IMR-90 (cell line): ENCODE measurements around the gene SSR1. TPM values are rescaled to one million over a fixed set of nuclear protein-coding genes. Genes with fewer than 3 reads are reported as not detected.

Source experiments
- ATAC-seq: fragments of 200-7000 bp; cut with Tn5 transposase; 2 replicates; pipeline ENCODE4 v1.9.1; 2020; ENCODE audit warnings: low read depth, mild to moderate bottlenecking, moderate library complexity
- BruUV-seq: library from RNA; stranded (reverse); fragments of 400-500 nt; replicated peaks from 2 replicates; lab custom pipeline; 2021; lab: Mats Ljungman, UMichigan
- CTCF ChIA-PET: fragments of 300-600 bp; formaldehyde crosslinking; extraction: SDS; loops from one replicate; lab custom pipeline; 2021; ENCODE audit warnings: antibody characterized with exemption; lab: Yijun Ruan, JAX
- POLR2A ChIA-PET: fragments of 300-600 bp; sonication (Branson Sonifier 250); formaldehyde crosslinking; loops from one replicate; lab custom pipeline; 2022; ENCODE audit warnings: antibody characterized with exemption; ENCODE audit not compliant: unreplicated experiment; lab: Charles Lee
- DNase-seq: peaks from one replicate; pipeline ENCODE4 v3.0.0; 2013
- H2AFZ ChIP-seq: replicated peaks from 2 replicates; pipeline ENCODE3; 2013; ENCODE audit warnings: low read length, mild to moderate bottlenecking; ENCODE audit not compliant: poor library complexity
- H2AK5ac ChIP-seq: 2 replicates; pipeline ENCODE4 v1.6.1; 2013; ENCODE audit warnings: low read depth, low read length, inconsistent platforms
- H2AK9ac ChIP-seq: replicated peaks from 2 replicates; pipeline ENCODE3; 2013; ENCODE audit warnings: mild to moderate bottlenecking, low read depth, low read length, moderate library complexity; ENCODE audit not compliant: poor library complexity
- H2BK120ac ChIP-seq: 2 replicates; pipeline ENCODE4 v1.6.1; 2013; ENCODE audit warnings: low read depth, low read length, inconsistent platforms
- H2BK15ac ChIP-seq: 3 replicates; pipeline ENCODE4 v1.6.1; 2013; ENCODE audit warnings: low read depth, low read length, inconsistent platforms
- H2BK20ac ChIP-seq: 2 replicates; pipeline ENCODE4 v1.6.1; 2013; ENCODE audit warnings: low read depth, mild to moderate bottlenecking, inconsistent platforms, low read length, moderate library complexity
- H2BK5ac ChIP-seq: 2 replicates; pipeline ENCODE4 v1.6.1; 2013; ENCODE audit warnings: mild to moderate bottlenecking, low read depth, low read length, inconsistent platforms; ENCODE audit not compliant: poor library complexity, severe bottlenecking
- H3K14ac ChIP-seq: replicated peaks from 2 replicates; pipeline ENCODE4 v1.6.1; 2013; ENCODE audit warnings: low read depth, low read length, inconsistent platforms
- H3K18ac ChIP-seq: 2 replicates; pipeline ENCODE4 v1.6.1; 2013; ENCODE audit warnings: low read depth, low read length, control low read depth
- H3K23ac ChIP-seq: 2 replicates; pipeline ENCODE4 v1.6.1; 2013; ENCODE audit warnings: low read depth, low read length, inconsistent platforms
- H3K27ac ChIP-seq: 2 replicates; pipeline ENCODE4 v1.5.1; 2013; ENCODE audit warnings: mild to moderate bottlenecking, control low read depth, low read length; ENCODE audit not compliant: insufficient read depth
- H3K27me3 ChIP-seq: 2 replicates; pipeline ENCODE4 v1.6.1; 2013; ENCODE audit warnings: low read length; ENCODE audit not compliant: control insufficient read depth, insufficient read depth
- H3K36me3 ChIP-seq: 2 replicates; pipeline ENCODE4 v1.6.1; 2013; ENCODE audit warnings: low read length, mixed read lengths; ENCODE audit not compliant: control insufficient read depth, insufficient read depth
- H3K4ac ChIP-seq: 2 replicates; pipeline ENCODE4 v1.6.1; 2013; ENCODE audit warnings: low read depth, low read length, inconsistent platforms
- H3K4me1 ChIP-seq: 2 replicates; pipeline ENCODE4 v1.6.1; 2013; ENCODE audit warnings: low read length, mixed read lengths; ENCODE audit not compliant: control insufficient read depth, insufficient read depth
- H3K4me2 ChIP-seq: 2 replicates; pipeline ENCODE4 v1.6.1; 2013; ENCODE audit warnings: low read depth, mild to moderate bottlenecking, control low read depth, low read length, moderate library complexity
- H3K4me3 ChIP-seq: 2 replicates; pipeline ENCODE4 v1.5.1; 2013; ENCODE audit warnings: low read depth, mild to moderate bottlenecking, control low read depth, low read length, moderate library complexity; ENCODE audit not compliant: insufficient read depth
- H3K56ac ChIP-seq: 2 replicates; pipeline ENCODE4 v1.6.1; 2013; ENCODE audit warnings: low read length, inconsistent platforms; ENCODE audit not compliant: insufficient read depth; ENCODE audit errors: extremely low read depth
- H3K79me1 ChIP-seq, 2 experiments: 2 replicates each; pipeline ENCODE4 v1.6.1; 2013; ENCODE audit warnings: low read length in 2 of 2, inconsistent platforms in 1 of 2, low read depth in 1 of 2
- H3K9ac ChIP-seq: 2 replicates; pipeline ENCODE4 v1.6.1; 2013; ENCODE audit warnings: low read depth, low read length, control low read depth
- H3K9me1 ChIP-seq: 2 replicates; pipeline ENCODE4 v1.6.1; 2013; ENCODE audit warnings: low read length, inconsistent platforms; ENCODE audit not compliant: insufficient read depth
- H3K9me3 ChIP-seq: 2 replicates; pipeline ENCODE4 v1.6.1; 2013; ENCODE audit warnings: low read length; ENCODE audit not compliant: control insufficient read depth, insufficient read depth
- H4K20me1 ChIP-seq: 2 replicates; pipeline ENCODE4 v1.6.1; 2013; ENCODE audit warnings: low read length, inconsistent platforms; ENCODE audit not compliant: insufficient read depth
- H4K5ac ChIP-seq: 2 replicates; pipeline ENCODE4 v1.6.1; 2013; ENCODE audit warnings: mild to moderate bottlenecking, low read depth, low read length, control low read depth
- H4K8ac ChIP-seq, 2 experiments: 2 replicates each; pipeline ENCODE4 v1.6.1; 2013; ENCODE audit warnings: low read depth in 2 of 2, low read length in 2 of 2, control low read depth in 1 of 2, inconsistent platforms in 1 of 2
- H4K91ac ChIP-seq: 2 replicates; pipeline ENCODE4 v1.6.1; 2013; ENCODE audit warnings: low read depth, low read length, inconsistent platforms; ENCODE audit not compliant: insufficient read depth
- BHLHE40 ChIP-seq: fragments of 150-350 bp; IDR thresholded peaks from 2 replicates; pipeline ENCODE4 v1.6.1; 2016; ENCODE audit warnings: mild to moderate bottlenecking, low read depth, low read length
- CEBPB ChIP-seq: IDR thresholded peaks from 2 replicates; pipeline ENCODE4 v1.6.1; 2012; ENCODE audit warnings: low read depth, low read length, improper control_type of control experiment
- FOS ChIP-seq: fragments of 150-350 bp; IDR thresholded peaks from 2 replicates; pipeline ENCODE4 v1.6.1; 2016; ENCODE audit warnings: low read depth, low read length
- RAD21 ChIP-seq: IDR thresholded peaks from 2 replicates; pipeline ENCODE4 v1.6.1; 2012; ENCODE audit warnings: low read length, improper control_type of control experiment
- RCOR1 ChIP-seq: IDR thresholded peaks from 2 replicates; pipeline ENCODE4 v1.6.1; 2012; ENCODE audit warnings: mild to moderate bottlenecking, low read length, improper control_type of control experiment; ENCODE audit not compliant: insufficient replicate concordance
- WGBS, 2 experiments: methylation state at CpG; one replicate each; pipeline versions ENCODE4 v1.1.5 to v1.1.7; 2013; ENCODE audit warnings: missing lambda C conversion rate in 2 of 2; ENCODE audit not compliant: insufficient read length in 1 of 2; ENCODE audit errors: extremely low coverage in 2 of 2; 5-methylcytosine and 5-hydroxymethylcytosine counted together
- dilution Hi-C: fragments of 300-500 bp; cut with HindIII; formaldehyde crosslinking; loops from one replicate; pipeline ENCODE4 v1.14.3; 2018; ENCODE audit warnings: low sequenced_read_pairs; ENCODE audit not compliant: unreplicated experiment
- in situ Hi-C: fragments of 300-500 bp; cut with MboI; formaldehyde crosslinking; loops from 3 replicates; pipeline ENCODE4 v1.14.3; 2019; ENCODE audit warnings: low sequenced_read_pairs, inconsistent platforms, mixed read lengths
- intact Hi-C: fragments of 100-400 bp; cut with micrococcal nuclease; formaldehyde crosslinking; loops from 2 replicates; pipeline ENCODE4 v1.10.0; 2022
- polyA plus RNA-seq, 3 experiments: library from polyadenylated mRNA; depleted of rRNA; stranded (reverse); fragments of >200 nt; gene quantifications; 2 replicates each; pipeline ENCODE4 v1.2.3, GENCODE V29; 2012; ENCODE audit warnings: low replicate concordance in 1 of 3
- total RNA-seq: library from RNA; depleted of rRNA; stranded (reverse); fragments of >200 nt; gene quantifications from 2 replicates; pipeline ENCODE4 v1.2.3, GENCODE V29; 2012
- TF ChIP-seq, protein P1 (sequence below): conservative IDR thresholded peaks from 2 replicates; pipeline ENCODE4 v1.5.1; 2012; ENCODE audit warnings: mild to moderate bottlenecking, low read depth, low read length, improper control_type of control experiment

Gene SSR1
- total and polyA plus RNA-seq, 2 of the 4 experiments (the other 2 are of a cell fraction) = 110 to 120 TPM

GRCh38 chr6:7251646-7252260, 61.2 kb downstream of the SSR1 start:
- no peak overlapping the region for H3K4me2 ChIP-seq
- CTCF ChIA-PET = interaction anchor here (0.6 kb wide), 1 partner anchor 548 kb away, joined by 4 read pairs; no protein-coding TSS in a partner anchor

More at GRCh38 chr6:7251646-7252260, 61.2 kb downstream of the SSR1 start:
- dilution Hi-C loops = no loop called here
- Histone ChIP-seq H3K14ac (no peak overlapping the region), H2AK5ac (no peak overlapping the region), H4K5ac (no peak overlapping the region), H2BK20ac (no peak overlapping the region), H3K9ac (no peak overlapping the region), H3K27me3 (no peaks in the 10 kb centered on the region), H3K18ac (no peak overlapping the region), H3K9me3 (peaks cover 5% of the 10 kb centered on the region), H4K20me1 (peaks cover 9% of the 10 kb centered on the region; the same call in 1 of the 2 replicates), H3K23ac (no peak overlapping the region), H2BK120ac (no peak overlapping the region), H2AFZ (no peak overlapping the region), H3K27ac (no peak overlapping the region), H3K56ac (no peak overlapping the region), H2AK9ac (peak overlapping the region; percentile 33), H2BK5ac (no peak overlapping the region), H3K9me1 (0 out of 2 replicates have a peak, but pooled peaks cover 4% of the 10 kb centered on the region), H4K8ac (no peak overlapping the region), H2BK15ac (no peak overlapping the region), H3K4me3 (no peak overlapping the region), H3K79me1 (peaks cover 3 to 14% of the 10 kb centered on the region in 2 experiments; a peak in 1 of 4 replicates), H3K4ac (no peak overlapping the region), H3K36me3 (peaks cover 36% of the 10 kb centered on the region), H4K91ac (no peak overlapping the region), H3K4me1 (no peaks in the 10 kb centered on the region)
- TF ChIP-seq RCOR1 = no peak
- TF ChIP-seq, protein P1, sequence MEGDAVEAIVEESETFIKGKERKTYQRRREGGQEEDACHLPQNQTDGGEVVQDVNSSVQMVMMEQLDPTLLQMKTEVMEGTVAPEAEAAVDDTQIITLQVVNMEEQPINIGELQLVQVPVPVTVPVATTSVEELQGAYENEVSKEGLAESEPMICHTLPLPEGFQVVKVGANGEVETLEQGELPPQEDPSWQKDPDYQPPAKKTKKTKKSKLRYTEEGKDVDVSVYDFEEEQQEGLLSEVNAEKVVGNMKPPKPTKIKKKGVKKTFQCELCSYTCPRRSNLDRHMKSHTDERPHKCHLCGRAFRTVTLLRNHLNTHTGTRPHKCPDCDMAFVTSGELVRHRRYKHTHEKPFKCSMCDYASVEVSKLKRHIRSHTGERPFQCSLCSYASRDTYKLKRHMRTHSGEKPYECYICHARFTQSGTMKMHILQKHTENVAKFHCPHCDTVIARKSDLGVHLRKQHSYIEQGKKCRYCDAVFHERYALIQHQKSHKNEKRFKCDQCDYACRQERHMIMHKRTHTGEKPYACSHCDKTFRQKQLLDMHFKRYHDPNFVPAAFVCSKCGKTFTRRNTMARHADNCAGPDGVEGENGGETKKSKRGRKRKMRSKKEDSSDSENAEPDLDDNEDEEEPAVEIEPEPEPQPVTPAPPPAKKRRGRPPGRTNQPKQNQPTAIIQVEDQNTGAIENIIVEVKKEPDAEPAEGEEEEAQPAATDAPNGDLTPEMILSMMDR = no peak
- TF ChIP-seq BHLHE40 = no peak
- no peak for TF ChIP-seq FOS
- no peak for TF ChIP-seq CEBPB
- TF ChIP-seq RAD21 = no peak
- DNase-seq (no peak), ATAC-seq (no peak)
- BruUV-seq = no TSS peak
- in situ Hi-C loops = no loop called here
- POLR2A ChIA-PET = no interaction called here
- no CpG with 5 or more reads among the region's 6 CpGs for WGBS, 2 experiments
- intact Hi-C loops = no loop called here
